HuH-7 (cell line): ENCODE results near the gene DDAH2.

Experiments
- DNase-seq: peaks from one replicate; pipeline ENCODE4 v3.0.0; 2011; ENCODE audit warnings: low spot score

Gene DDAH2

DNA sequence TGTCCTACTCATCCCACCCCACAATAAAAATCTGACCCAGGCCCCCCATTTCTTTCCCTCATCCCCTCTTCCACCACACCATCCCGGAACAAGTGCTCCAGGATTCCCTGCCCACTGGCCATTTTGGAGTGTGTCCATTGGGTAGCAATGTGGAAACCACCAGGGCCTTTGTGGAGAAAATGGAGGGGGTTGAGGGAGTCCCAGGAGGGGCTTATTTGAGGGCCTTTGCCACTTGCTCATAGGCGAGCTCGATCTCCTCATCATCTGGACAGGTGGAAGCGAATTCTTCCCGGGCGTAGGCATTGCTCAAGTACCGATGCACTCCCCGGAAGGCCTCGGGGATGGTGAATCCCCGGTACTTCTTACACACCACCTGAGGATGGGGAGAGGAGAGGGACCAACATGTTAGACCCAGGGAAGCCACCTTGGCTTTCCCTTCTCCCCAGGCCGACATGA is 1.6 kb upstream of the DDAH2 start:
- no peak for DNase-seq

DNA sequence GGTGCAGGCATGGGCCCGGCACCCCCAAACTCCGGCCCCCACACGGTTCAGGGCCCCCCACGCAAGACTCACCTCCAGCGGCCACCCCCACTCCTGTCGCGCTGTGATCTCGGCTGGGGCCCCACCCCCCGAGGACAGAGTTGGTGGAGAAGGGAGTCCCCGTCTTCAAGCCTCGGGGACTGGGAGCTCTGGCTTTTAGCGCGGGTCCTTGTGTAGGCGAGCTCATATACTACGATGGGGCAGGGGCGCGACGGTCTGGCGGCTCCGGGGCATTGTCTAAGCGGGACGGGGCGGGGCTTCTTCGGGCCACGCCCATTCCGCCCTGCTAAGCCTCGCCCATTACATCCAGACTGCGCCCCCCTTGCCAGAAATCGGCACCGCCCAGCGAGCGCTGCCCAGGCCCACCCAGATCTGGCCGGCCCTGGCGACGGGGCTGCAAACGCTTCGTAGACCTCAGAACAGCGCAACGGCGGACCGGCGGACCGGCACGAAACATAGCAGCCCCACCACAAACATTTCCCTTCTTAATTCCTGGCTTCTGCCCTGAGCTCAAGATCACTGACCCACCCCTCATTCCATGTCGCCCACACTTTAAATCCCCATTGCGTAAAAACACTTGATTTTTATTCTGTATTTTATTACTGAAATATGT is 1.0 kb upstream of the DDAH2 start:
- peak; percentile 74 for DNase-seq

DNA sequence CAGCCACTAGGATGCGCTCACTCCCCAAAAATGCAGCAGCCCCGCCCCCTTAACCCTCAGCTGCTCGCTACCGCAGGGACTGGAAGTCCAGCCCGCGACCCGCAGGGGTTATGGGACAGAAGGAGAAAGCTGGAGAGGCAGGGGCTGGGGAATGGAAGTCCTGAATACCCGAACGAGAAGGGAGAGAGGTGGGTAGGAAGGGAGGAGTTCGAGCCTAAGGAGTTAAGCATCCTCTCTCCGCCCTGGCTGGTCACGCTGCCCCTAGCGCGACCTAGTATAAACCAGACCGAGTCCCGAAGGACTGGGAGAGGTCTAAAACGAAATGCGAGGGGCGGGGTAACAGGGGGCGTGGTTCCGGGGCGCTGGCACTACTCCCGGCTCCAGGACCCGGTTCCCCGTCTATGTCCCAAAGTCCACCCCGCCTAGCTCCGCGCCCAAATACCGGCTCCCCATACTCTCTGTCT is 448 bp upstream of the DDAH2 start:
- DNase-seq, result peak; percentile 84

DNA sequence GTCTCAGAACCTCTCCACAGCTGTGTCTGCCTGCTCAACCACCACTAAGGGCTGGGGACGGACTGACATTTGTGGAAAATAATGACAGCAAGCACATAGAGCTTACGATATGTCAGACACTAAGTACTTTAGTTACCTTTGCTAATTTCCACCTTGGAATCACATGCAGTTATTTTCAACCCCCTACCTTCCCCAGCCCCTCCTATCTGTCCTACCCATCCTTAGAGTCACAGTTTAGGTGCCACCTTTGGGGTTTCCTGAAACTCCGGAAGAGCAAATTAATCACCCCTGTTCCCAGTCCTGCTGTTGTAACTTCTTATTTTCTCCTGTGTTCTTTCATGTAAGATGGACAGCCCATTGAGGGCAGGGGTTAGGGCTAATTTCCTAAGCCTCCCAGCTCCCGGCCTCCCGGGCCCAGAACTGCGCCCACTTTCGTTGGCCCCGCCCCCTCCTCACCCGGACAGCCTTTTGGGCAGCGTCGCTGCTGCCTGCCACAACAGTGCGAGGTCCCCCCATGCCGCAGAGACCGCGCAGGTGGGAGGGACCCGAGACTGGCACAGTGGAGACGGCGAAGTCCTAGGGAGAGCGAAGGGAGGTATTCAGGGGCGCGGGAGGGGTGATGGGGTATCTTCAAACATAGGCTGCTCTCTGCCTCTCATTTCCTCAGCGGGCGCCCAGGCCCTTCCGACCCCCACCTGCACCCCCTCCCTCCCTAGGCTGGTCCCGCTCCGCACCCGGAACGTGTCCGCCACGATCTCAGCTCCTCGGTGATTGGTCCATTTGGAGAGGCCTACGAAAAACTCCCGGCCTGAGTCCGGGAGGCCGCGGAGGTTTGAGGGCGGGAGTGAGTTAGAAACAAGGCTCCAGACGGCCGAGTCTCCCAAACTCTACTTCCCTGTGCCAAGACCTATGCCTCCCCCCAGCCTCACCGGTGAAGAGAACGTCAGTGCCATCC is 1.1 kb downstream of the DDAH2 start:
- no peak for DNase-seq

DNA sequence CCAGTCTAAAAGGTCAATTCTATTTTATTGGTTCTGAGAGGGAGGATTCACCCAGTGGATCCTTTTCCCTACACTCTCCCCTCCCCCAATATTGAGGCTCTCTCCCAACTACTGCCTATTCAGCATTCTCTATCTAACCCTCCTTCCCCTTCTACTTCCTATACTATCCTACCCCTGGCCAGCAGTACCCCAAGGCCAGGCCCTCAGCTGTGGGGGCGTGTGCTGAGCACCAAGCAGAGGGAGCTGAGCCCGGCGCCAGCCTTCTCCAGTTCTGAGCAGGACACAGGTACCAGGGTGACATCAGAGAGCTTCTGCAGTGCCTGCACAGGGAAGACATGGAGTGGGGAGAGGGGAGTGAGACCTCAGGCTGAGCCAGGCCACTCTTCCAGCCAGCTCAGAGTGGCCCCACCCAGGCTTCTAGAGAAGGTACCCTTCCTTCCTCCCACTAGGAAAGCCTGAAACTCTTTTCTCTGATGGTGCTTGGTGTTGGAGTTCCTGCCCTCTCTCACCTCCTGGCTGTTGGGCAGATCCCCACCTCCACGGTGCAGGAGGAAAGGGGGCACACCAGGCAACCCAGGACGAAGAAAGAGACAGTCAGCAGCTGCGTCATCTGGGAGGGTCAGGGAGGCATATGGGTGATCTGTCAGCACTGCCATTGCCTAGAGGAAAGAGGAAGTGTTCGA is 1.9 kb downstream of the DDAH2 start:
- DNase-seq, result no peak

DNA sequence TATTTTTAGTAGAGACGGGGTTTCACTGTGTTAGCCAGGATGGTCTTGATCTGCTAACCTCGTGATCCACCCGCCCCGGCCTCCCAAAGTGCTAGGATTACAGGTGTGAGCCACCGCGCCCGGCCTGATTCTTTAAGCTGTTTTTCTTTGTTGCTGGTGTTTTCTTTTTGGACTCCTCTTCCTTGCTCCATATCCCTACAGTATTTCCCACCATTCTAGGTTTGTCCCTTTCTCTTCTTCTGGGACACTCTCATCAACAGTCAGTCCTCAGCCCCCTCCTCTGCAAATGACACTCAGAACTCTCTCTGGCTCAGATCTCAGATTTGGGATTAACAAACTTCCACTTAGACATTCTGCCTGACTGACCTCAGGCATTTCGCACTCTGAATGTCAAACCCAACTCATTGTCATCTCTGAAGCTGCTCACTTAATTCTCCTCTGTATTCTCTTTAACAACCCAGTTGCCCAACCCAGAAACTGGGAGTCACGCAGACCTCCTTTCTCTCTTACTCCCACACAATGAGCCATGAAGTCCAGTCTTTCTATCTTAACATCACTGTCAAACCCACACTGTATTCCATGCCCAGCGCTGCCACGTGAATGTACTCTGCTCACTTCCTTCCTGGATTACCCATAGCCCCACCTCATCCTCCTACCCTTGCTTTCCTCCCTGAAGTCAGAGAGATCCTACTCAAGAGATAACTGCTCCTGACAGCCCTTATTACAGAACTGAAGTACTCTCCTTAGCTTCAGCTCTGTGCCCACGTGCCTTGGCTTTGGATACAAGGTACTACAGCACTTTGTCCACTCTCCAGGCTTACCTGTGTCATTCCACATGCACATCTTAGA is 3.4 kb downstream of the DDAH2 start:
- no peak for DNase-seq

DNA sequence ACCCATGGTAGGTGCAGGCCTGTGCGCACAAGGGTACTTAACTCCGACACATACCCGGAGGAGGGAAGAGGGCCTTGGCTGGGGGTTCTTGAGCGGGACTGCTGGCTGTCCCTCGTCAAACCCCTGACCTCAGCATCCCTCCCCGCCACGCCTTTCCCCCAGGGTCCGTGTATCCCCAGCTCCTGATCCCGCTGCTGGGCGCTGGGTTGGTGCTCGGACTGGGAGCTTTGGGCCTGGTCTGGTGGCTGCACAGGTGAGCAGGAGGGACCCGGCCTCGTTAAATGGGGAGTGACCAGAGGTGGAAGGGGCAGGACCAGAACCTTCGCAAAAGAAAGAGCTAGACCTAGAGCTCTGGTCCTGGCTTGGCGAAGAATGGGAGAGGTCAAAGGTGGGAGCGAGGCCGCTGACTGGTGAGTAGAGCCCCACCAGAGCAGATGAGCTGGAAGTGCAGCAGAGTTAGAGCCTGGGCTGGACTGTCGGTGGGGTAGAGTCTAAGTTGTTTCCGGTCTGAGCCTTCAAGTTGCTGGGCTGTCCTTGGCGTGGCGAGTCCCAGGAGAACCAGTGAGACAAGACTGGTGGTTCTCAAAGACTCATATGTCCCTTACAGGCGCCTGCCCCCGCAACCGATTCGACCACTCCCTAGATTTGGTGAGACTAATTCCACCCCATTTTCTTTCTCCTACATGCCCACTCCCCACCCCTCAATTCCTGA is 5.0 kb downstream of the DDAH2 start:
- DNase-seq, result no peak

DNA sequence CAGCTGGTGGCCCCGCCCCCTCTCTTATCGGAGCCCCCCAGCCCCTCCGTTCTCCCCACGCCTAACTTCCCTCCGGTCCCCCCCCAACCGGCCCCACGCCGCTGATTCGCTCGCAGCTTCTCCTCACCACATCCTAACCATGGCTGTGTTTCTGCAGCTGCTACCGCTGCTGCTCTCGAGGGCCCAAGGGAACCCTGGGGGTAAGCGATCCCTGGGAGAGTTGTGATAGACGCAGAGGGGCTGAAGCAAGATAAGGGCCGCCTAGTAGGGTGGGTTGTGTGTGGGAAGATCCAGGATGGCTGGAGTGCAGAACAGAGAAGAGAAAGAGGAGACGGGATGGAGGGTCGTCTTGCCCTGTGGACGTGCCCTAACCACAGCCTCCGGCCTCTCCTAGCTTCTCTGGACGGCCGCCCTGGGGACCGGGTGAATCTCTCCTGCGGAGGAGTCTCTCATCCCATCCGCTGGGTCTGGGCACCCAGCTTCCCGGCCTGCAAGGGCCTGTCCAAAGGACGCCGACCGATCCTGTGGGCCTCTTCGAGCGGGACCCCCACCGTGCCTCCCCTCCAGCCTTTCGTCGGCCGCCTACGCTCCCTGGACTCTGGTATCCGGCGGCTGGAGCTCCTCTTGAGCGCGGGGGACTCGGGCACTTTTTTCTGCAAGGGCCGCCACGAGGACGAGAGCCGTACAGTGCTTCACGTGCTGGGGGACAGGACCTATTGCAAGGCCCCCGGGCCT is 5.7 kb downstream of the DDAH2 start, which contains the start of gene MPIG6B:
Gene MPIG6B (plus strand): TSS at position 129 of the 735 bp plus-strand sequence. CDS start 11 bp downstream, at position 140.
- DNase-seq, result no peak

DNA sequence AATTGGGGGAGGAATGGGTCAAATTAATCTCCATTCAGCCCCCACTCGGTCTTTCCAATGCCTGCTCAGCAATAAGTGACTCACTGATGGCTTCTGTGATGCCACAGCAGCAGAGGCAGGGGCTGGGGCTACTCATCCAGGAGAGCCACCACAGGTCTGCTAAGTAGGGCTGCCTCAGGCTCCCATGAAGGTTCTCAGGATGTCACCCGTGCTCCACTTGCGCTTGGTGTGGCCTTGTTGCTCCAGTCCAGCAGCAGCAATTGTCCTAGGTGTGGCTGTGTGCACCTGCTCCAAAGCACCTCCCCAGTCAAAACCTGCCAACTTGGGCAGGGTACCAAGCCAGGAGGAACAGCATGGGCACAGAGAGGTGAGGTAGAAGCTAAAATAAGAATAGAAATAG is 6.9 kb downstream of the DDAH2 start:
- DNase-seq, result no peak

DNA sequence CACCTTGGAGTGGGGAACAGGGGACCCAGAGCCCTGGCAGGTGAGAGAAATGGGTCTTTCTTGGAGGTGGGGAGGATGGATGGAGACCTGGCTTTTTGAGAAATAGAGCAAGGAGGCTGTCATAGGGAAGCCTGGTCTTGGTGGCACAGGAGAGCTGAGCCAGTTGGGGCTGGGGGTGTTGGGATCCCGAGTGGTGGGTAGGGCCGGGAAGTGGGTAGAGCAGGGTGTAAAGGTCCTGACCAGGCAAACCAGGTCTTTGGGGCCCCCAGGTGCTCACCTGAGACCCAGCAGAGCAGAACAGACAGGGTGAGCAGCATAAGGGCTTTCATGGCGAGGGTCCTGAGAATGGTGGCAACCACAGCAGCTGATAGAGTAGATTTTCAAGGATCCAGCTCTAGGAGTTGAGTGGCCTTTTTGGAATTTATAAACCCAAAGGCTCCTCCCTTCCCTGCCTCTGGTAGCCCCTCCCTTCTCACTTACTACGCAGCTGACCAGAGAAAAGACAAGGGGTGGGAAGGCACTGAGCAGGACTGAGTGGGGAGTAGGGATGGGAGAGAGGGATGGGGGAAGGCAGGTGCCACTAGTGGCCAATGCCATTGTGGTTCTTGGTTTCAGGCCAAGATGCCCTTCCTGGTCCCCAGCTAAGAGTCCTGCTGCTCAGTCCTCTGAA is 7.6 kb downstream of the DDAH2 start, which contains the start of gene LY6G6C:
Gene LY6G6C (minus strand): TSS at position 396 of the 670 bp plus-strand sequence. CDS start 67 bp downstream, at position 329.
- no peak for DNase-seq

DNA sequence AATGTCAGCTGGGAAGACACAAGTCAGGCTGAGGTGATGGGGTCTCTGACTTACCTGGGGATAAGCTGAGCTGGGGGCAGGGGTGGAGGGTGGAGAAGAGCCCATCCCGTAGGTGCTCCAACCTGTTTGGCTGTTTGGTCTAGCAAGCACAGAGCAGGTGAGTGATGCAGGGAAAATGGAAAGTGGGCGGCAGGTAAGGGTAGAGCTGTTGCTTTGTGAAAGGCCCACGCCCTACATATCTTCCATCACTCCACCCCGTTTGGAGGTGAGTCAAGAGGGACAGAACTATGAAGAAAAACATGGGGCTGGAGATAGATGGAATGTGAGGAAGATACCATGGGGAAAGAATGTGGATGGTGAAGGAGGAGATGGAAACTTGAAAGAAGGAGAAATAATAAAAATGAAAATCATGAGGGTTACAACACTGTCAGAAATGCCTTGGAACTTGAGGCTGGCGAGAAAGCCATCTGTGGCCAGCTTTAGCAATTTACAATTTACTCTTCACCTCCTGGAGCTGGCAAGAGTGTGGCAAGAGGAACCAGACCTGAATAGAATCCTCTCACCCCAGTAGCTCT is 8.8 kb downstream of the DDAH2 start:
- no peak for DNase-seq

DNA sequence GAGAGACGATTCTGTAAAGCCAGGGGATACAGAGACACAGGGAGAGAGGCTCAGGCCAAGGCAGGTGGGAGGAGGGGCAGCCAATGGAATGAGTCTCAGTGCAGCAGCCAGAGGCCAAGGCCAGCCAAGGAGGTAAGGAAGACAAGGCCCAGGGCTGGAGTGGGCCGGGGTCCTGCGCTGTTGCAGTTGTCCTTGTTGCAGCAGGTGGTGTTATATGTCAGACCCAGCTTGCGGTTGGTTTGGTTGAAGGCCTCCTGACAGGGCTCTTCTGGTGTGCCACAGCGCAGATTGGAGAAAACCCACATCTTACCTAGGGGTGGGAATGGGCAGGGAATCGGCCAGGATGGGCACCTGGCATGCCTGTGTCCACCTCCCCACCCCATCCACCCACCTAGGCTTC is 10.1 kb downstream of the DDAH2 start:
- no peak for DNase-seq

DNA sequence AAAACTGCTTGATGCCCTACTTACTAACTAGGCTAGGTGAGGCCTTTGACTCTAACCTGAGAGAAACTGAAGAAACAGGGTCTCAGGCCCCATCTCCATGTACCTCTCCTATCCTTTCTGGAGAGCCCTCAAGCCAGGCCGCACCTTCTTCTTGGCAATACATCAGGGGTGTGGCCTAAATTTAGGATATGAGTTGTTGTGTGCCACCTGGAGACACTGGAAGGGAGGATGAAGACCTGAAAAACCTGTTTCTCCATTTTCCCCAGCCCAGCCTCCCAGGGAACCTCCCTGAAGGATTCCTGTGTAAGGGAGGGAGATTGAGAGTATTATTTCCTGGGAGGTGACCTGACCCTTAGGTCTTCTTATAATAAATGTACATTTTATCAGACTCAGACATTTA is 10.8 kb downstream of the DDAH2 start:
- DNase-seq, result no peak

DNA sequence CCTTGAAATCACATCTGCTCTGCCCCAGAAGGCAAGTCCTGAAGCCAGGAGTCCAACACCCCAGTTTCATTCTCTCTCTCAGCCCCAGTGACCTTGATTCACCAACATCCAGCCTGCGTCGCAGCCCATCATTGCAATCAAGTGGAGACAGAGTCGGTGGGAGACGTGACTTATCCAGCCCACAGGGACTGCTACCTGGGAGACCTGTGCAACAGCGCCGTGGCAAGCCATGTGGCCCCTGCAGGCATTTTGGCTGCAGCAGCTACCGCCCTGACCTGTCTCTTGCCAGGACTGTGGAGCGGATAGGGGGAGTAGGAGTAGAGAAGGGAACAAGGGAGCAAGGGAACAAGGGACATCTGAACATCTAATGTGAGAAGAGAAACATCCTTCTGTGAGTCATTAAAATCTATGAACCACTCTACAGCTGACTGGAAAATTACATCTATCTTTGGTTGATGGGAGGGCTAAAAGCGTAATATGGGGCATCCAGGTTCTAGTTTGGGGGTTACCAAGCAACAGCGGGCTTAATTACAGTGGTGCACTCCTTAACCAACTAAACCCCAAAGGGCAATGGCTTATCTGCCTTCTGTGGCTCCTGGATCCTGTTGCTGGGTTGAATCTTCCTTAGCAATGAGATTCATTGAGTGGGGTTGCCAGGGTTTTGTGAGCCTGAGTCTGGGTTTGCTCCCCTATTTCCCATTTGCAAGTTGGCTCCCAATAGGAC is 11.4 kb downstream of the DDAH2 start:
- no peak for DNase-seq

DNA sequence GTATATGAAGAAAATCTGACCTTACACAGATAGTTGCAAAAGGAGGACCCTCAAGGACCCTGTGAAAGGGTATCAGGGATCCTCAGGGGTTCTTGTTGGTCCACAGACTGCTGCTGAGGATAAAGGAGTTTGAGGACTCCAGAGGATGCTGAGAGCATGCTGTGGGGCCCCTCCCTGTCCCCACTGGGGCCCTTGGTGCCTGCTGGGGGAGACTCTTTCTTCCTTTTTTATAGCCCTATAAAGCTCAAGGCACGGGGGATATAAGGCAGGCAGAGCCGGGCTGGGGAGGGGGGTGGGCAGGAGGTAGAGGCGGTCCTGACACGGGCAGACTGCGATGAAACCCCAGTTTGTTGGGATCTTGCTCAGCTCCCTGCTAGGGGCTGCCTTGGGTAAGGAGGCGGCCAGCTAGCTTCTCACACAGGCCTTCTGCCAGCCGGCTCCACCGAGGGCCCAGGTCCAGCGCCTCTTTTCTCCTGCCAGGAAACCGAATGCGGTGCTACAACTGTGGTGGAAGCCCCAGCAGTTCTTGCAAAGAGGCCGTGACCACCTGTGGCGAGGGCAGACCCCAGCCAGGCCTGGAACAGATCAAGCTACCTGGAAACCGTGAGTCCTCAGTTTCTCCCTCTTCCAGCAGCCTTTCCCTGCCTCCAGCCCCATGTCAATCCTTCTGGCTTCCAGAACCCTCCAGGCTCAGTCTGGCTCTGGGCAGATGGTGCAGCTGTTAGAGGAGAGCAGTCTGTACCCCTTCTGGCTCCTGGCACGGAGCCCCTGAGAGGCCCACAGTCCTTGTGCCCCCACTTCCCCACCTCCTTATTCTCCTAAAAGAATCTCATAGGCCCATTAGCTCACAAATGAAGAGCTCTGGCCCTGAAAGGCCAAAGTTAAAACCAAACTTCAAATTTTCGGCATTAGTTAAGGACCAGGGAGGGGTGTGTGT is 13.8 kb downstream of the DDAH2 start, which contains the start of gene LY6G6D:
Gene LY6G6D (plus strand): TSS at position 327 of the 937 bp plus-strand sequence. CDS start 8 bp downstream, at position 335.
- no peak for DNase-seq

DNA sequence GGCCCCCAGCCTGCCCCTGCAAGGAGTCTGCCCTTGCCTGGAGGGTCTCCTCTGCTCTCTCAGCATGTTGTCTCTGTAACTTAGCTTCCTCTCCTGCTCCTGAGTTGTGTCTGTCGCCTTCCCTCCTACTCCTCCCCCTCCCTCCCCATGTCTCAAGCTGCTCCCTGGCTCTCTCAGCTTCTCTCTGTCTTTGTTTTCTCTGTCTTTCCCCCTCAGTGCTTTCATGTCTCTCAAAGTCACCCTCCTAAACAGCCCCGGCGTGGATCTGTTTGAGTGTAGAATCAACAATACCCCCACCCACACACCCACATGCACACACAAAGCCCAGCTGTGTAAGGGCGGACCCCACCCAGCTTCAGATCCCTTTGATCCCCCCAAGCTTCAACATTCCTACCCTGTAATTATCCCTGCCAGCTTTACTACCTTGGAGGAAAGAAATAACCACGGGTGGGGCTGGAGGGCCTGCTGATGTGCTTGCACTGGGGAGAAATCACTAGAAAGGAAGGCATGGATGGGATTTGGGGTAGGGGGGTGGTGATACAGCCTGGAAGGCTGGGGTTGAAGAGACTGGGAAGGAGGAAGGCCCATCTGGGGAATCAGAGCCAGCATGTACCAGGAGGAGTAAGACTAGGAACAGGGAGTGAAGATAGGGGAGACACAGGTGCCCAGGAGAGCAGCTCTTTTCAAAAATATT is 15.0 kb downstream of the DDAH2 start:
- no peak for DNase-seq
